ENCODE data around the gene LRRC74A. TPM values are rescaled to one million over a fixed set of nuclear protein-coding genes. Genes with fewer than 3 reads are reported as not detected.

Gene LRRC74A
- total and polyA plus RNA-seq, 10 of the 15 experiments (the other 5 are each of a cell fraction or from before 2014, with no cell fraction given), result not detected

- BruUV-seq (replicated peaks), result no TSS peak
- in situ Hi-C loops (cut with MboI), result loop anchor here (5.0 kb wide), 1 partner anchor 65 kb away; no protein-coding TSS in a partner anchor
- RAD21 ChIA-PET (ENCODE audit: unreplicated experiment), result interaction anchor here (4.3 kb wide), 1 partner anchor 72 kb away, joined by 41 read pairs; no protein-coding TSS in a partner anchor
- Histone ChIP-seq H3K36me3 (ENCODE audit: control insufficient read depth in 2 of 2, insufficient read depth in 2 of 2, low read length in 1 of 2) (peaks cover 2 to 4% of the 10 kb centered on the region in 2 experiments), H3K4me1 (ENCODE audit: control insufficient read depth, insufficient read depth, low read length) (peaks cover 15% of the 10 kb centered on the region), H3K4me3 (no peak overlapping the region), H2AFZ (ENCODE audit: control insufficient read depth, low read depth, low read length) (no peak overlapping the region; the same call in 1 of the 2 replicates), H3K27ac (ENCODE audit: control insufficient read depth, insufficient read depth) (no peak overlapping the region; the same call in 1 of the 2 replicates), H3K9ac (ENCODE audit: control insufficient read depth, insufficient read depth, low read length) (no peak overlapping the region), H3K4me2 (ENCODE audit: control insufficient read depth, insufficient read depth) (no peak overlapping the region), H4K20me1 (ENCODE audit: control insufficient read depth, insufficient read depth) (no peaks in the 10 kb centered on the region; the same call in 1 of the 2 replicates), H3K27me3 (replicated peaks in 1 of 2; ENCODE audit: control insufficient read depth in 2 of 2, insufficient read depth in 2 of 2, low read length in 1 of 2) (no peaks in the 10 kb centered on the region), H3K79me2 (ENCODE audit: control insufficient read depth, insufficient read depth, low read length) (no peaks in the 10 kb centered on the region), H3K9me3 (replicated peaks; ENCODE audit: control insufficient read depth, insufficient read depth, low read length) (no peaks in the 10 kb centered on the region)
- POLR2A ChIA-PET, result interaction anchor here (0.6 kb wide), 1 partner anchor 125 kb away, joined by 4 read pairs; no protein-coding TSS in a partner anchor
- 70% methylated on average over 10 of the region's 10 CpGs for WGBS (ENCODE audit: insufficient coverage, insufficient replicate concordance, low lambda C conversion rate, missing lambda C conversion rate)
- SMC1A ChIA-PET (ENCODE audit: uncharacterized antibody, unreplicated experiment), result interaction anchor here (0.7 to 6.1 kb wide), 2 partner anchors 73 to 471 kb away, joined by 3 to 67 read pairs; no protein-coding TSS in a partner anchor
- no peak for DNase-seq (ENCODE audit: low read depth, low spot score)
- TF ChIP-seq SREBF1 (IDR thresholded peaks at IDR 0.05; ENCODE audit: low read length) (no peak), LARP7 (IDR thresholded peaks at IDR 0.05) (no peak), ATF3 (IDR thresholded peaks at IDR 0.05; ENCODE audit: borderline replicate concordance, extremely low read depth, low read depth, low read length) (no peak), DPF2 (IDR thresholded peaks at IDR 0.05) (no peak), IKZF2 (IDR thresholded peaks at IDR 0.05) (no peak), FOXM1 (IDR thresholded peaks at IDR 0.05; ENCODE audit: low read depth, low read length) (no peak), IRF4 (IDR thresholded peaks at IDR 0.05; ENCODE audit: low read depth, low read length) (no peak), ZNF592 (IDR thresholded peaks at IDR 0.05) (no peak), GABPA (IDR thresholded peaks at IDR 0.05; ENCODE audit: low read depth) (no peak), USF1 (IDR thresholded peaks at IDR 0.05; ENCODE audit: borderline replicate concordance, extremely low read length, insufficient read depth, low read depth, low read length) (no peak), RFX5 (IDR thresholded peaks at IDR 0.05; ENCODE audit: low read depth, low read length) (no peak)
- TF ChIP-seq, protein P1, sequence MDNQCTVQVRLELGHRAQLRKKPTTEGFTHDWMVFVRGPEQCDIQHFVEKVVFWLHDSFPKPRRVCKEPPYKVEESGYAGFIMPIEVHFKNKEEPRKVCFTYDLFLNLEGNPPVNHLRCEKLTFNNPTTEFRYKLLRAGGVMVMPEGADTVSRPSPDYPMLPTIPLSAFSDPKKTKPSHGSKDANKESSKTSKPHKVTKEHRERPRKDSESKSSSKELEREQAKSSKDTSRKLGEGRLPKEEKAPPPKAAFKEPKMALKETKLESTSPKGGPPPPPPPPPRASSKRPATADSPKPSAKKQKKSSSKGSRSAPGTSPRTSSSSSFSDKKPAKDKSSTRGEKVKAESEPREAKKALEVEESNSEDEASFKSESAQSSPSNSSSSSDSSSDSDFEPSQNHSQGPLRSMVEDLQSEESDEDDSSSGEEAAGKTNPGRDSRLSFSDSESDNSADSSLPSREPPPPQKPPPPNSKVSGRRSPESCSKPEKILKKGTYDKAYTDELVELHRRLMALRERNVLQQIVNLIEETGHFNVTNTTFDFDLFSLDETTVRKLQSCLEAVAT (IDR thresholded peaks at IDR 0.05), result no peak
- TF ChIP-seq, protein P2, sequence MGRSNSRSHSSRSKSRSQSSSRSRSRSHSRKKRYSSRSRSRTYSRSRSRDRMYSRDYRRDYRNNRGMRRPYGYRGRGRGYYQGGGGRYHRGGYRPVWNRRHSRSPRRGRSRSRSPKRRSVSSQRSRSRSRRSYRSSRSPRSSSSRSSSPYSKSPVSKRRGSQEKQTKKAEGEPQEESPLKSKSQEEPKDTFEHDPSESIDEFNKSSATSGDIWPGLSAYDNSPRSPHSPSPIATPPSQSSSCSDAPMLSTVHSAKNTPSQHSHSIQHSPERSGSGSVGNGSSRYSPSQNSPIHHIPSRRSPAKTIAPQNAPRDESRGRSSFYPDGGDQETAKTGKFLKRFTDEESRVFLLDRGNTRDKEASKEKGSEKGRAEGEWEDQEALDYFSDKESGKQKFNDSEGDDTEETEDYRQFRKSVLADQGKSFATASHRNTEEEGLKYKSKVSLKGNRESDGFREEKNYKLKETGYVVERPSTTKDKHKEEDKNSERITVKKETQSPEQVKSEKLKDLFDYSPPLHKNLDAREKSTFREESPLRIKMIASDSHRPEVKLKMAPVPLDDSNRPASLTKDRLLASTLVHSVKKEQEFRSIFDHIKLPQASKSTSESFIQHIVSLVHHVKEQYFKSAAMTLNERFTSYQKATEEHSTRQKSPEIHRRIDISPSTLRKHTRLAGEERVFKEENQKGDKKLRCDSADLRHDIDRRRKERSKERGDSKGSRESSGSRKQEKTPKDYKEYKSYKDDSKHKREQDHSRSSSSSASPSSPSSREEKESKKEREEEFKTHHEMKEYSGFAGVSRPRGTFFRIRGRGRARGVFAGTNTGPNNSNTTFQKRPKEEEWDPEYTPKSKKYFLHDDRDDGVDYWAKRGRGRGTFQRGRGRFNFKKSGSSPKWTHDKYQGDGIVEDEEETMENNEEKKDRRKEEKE (IDR thresholded peaks at IDR 0.05), result no peak
- no peak; the same call in 2 of the 3 replicates for ATAC-seq
- intact Hi-C loops (cut with micrococcal nuclease; ENCODE audit: unreplicated experiment), result no loop called here
- CTCF ChIA-PET, result interaction anchor here (8.9 kb wide), 1 partner anchor 73 kb away, joined by 136 read pairs; no protein-coding TSS in a partner anchor
- FAIRE-seq, result no peak
Measured at GRCh38 chr14:76782115-76782884, 43.9 kb upstream of the LRRC74A start.
